AML-193 (cell line): ENCODE results near the gene PAXX.

Source experiments
- DNase-seq, 2 experiments: peaks; one replicate each; lab custom pipeline; 2025; lab: John Stamatoyannopoulos, UW

Gene PAXX, protein sequence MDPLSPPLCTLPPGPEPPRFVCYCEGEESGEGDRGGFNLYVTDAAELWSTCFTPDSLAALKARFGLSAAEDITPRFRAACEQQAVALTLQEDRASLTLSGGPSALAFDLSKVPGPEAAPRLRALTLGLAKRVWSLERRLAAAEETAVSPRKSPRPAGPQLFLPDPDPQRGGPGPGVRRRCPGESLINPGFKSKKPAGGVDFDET

GRCh38 chr9:136991993-136992818, at the start of gene PAXX:
TSS of gene PAXX (plus strand) at chr9:136992422. CDS start at chr9:136992444, 22 bp downstream.
- peak; percentile 57 to 78 for DNase-seq

DNA sequence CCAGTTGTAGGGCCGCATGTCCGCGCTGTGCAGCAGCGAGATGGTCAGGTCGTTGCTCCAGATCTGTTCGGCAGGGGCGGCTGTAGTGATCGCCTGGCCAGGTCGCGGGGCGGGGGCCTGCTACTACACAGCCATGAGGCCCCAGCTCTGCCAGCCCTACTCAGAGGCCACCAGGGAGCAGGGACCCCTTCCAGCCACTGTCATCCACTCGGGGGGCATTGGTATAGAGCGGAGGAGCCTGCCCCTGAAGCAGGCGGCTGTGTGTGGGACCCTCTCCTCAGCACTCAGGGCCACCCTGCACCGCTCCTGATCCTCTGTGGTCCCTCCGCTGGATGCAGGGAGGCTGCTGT, 49.4 kb upstream of the PAXX start:
- DNase-seq: no peak

DNA sequence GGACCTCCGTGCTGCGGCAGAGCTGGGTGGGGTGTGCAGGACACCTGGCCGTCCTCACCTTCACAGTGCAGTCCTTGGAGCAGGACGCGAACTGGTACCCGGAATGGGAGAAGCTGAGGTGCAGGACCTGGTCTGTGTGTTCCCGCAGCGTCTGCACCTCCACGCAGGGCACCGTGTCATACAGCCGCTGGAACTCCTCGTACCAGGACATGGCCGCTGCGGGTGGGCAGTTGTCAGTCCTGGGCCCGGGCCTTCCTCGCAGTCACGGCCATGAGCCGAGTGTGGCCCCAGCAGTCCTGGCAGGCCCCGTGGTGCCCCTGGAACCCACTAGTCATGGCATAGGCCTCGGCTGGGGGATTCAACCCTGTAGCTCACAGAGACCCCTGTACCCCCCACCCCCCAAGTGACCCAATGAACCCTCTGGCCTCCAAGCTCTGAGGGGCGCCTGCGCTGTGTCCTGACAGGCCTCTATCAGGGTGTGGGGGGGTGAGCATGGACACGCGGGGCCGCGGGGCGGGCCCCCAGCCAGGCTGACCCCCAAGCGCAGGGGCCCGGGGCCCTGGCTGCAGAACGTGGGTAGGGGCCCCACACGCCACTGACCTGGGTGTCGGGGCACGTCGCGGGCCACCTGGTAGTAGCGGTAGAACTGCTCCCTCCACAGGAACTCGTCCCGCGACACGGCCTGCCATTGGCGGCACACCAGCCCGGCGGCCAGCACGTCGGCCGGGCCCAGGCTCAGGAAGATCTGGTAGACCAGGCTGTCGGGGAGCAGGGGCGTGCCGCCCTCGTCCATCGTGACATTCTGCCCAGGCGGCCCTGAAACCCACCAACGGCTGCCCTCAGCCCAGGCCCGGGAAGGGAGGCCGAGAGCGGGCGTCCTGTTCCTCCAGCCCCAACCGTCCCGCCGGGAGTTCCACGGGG, 48.7 kb upstream of the PAXX start:
- peak; percentile 7 to 9 for DNase-seq

DNA sequence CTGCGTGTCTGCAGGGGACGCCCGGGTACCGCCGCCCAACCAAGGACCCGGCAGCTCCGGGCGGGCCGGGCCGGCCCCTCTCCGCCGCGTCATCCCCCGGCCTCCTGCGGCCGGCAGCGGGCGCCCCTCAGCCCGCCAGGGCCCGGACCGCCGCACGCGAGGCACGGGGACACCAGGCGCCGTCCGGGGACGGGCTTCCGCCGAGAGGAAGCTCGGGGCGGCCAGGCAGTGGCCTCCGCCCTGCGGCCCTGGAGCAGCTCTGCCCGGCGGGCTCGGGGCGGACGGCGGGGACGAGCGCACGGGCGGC, 48.1 kb upstream of the PAXX start:
- DNase-seq: peak in 1 of 2 experiments; percentile 39

DNA sequence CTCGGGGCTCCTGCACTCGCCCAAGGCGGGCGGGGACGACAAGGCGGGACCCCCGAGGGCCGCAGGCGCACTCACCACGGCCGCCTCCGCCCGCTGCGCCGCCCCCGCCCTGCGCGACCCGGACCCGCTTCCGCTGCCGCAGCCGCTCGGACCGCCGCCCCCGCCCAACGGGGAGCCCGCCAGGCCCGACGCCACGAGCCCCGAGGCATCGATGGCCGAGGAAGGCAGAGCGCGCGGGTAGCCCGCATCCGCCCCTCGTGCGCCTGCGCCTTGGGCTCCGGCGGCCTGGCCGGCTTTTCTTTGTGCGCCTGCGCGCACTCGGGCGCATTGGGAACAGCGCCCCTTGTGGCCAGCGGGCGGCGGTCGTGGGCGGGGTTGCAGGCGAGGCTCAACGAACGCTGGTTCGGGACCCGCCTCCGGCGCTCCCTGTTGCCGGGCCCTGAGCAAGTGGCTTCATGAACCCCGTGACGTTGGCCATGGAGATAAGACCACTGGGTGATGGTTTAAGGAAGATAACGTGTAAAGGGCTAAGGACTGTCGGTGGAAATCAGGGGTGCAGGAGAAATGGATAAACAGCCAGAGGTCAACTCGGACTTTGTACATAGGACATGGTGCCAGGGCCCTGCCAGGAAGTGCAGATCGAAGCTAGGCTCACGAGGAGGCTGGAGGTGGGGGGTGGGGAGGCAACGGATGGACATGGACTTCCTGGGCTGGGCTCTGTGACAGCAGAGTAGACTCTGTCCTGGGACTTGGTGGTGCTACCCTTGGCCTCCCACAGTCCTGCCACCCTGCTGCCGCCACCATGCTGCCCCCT, 47.5 kb upstream of the PAXX start, which contains the start of the genes C8G and FBXW5:
Gene C8G (plus strand): TSS at position 725 of the 814 bp plus-strand sequence. CDS start 78 bp downstream, at position 803.
Gene FBXW5 (minus strand): TSS at position 220 of the 814 bp plus-strand sequence. CDS start 655 bp downstream, outside the sequence.
- DNase-seq: peak; percentile 82 to 87

DNA sequence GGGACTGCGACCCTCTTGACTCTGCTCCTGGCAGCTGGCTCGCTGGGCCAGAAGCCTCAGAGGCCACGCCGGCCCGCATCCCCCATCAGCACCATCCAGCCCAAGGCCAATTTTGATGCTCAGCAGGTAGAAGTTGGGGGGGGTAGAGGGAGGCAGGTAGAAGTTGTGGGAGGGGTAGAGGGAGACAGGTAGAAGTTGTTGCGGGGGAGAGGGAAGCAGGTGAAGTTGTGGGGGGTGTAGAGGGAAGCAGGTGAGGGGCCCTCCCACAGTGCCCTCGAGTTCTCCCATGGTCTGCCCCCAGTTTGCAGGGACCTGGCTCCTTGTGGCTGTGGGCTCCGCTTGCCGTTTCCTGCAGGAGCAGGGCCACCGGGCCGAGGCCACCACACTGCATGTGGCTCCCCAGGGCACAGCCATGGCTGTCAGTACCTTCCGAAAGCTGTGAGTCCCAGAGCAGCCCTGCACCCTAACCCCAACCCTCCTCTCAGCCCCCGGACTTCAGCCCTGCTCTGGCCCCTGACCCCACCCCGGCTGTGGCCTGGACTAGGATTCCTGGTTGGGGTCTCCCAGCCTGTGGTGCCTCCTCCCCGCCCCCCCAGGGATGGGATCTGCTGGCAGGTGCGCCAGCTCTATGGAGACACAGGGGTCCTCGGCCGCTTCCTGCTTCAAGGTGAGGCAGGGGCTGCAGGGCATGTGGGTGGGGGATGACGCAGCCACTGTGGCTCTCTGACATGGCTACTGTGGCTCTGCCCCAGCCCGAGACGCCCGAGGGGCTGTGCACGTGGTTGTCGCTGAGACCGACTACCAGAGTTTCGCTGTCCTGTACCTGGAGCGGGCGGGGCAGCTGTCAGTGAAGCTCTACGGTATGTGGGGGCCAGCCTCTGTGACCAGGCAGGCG, 46.6 kb upstream of the PAXX start:
- no peak for DNase-seq

- DNase-seq: no peak
These were observed 45.8 kb upstream of the PAXX start for GRCh38 chr9:136946228-136947027.

DNA sequence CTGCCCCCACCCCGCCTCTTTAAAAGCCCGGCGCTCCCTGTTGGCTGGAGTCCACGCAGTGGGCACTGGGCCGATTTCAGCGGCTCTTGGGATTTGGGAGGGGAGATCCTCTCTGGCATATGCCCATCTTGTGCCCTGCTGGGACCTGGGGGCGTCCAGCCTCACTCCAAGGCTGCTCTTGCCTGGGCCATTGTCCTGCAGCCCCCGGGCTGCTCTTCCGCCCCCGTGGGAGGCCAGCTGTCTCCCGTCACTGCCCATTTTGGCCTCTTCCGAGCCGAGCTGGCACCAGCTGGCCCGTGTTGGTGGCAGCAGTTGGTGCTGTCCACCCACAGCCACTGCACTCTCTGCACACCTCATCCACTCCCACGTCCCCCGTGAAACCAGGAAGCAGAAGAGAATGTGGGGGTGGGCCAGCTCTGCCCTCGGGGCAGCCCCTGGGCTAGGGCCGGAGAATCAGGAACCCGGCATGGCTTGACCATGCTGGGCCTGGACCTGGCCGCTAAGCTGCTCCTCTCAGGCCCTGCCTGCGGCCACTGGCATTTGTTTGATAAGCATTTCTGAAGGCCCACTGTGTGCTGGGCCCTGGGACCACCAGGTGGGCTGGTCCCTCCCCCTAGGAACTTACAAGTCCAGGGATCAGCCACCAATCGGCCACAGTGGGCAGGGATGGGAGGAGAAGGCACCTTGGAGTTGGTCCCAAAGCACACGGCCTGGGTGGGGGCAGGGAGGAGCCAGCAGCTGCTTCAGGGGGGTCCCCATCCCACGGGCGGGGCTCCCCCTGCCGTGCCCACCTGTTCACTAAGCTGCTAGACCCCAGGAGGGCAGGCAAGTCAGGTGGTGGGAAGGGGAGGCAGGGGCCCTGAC, 45.0 kb upstream of the PAXX start:
- no peak for DNase-seq

DNA sequence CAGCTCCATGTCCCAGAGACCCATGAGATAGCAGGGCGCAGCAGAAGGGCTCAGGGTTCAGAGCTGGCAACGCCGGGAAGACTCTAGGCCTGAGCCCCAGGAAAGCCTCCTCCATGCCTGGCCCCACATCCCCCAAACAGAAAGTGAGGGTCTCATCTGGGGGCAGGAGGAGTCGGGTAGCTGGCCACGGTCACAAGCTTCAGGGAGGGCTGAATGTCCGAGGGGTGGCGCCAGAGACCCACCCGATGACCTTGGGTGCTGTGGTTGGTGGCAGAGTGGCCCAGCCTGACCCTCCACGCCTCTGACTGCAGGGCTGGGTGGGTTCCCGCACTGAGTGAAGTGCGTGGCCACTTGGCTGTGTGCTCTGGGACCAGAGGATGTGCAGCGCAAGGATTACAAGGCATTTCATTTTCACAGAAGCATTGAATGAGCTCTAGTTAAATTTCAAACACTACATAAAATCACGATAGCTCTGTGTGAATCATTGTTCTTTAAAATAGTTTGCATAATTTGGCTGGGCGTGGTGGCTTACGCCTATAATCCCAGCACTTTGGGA, 44.2 kb upstream of the PAXX start:
- peak; percentile 32 to 35 for DNase-seq

- no peak for DNase-seq
These were observed 42.9 kb upstream of the PAXX start for GRCh38 chr9:136949239-136949816.

DNA sequence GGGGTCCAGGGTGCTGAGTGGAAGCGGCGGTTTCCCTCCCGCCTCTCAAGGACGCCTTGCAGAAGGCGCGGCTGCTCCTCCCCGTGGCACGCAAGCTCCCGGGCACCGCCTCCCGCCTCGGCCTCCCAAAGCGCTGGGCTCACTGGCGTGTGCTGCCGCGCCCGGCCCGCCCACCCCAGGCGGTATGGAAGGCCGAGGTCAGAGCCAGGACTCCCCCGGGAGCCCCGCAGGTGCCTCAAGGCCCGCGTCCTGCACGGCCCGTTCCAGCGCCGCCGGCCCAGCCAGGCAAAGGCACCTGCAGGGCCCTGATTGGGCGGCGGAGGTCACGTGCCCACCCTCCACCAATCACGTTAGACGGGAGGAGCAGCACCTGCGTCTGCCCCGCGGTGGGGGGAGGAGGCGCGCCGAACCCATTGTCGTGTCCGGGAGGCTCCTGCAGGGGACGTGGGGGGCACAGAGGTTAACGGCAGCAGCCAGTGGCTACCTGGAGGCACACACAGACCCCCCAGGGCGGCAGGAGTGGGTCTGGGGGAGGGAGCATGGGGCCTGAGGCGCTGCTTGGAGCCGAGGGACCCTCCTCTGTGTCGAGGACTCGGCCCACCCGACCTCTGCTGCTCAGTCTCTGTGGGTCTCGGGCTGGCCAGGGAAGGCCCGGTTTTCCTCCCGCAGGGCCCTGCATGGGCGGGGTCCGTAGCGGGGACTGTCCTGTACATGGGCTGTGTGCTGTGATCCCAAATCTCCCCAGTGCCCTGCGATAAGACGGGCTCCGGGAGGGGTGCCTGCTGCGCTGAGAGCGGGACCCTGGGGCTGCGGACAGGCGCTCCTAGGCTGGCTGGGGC, 42.2 kb upstream of the PAXX start:
- DNase-seq: peak; percentile 70 to 76

GRCh38 chr9:136950656-136951276, 41.5 kb upstream of the PAXX start:
- no peak for DNase-seq

- no peak for DNase-seq
These were observed 40.5 kb upstream of the PAXX start, which contains the start of gene LCN12 for GRCh38 chr9:136951541-136952320. TSS of gene LCN12 (plus strand) at chr9:136952273. CDS start at chr9:136952328, 55 bp downstream.

- no peak for DNase-seq
These were observed 39.8 kb upstream of the PAXX start for GRCh38 chr9:136952321-136952850.
